ENCODE data around the gene SMPD3. TPM values are rescaled to one million over a fixed set of nuclear protein-coding genes. Genes with fewer than 3 reads are reported as not detected.

The SMPD3 gene
- total and polyA plus RNA-seq, 4 donors: 12.7 to 44.7 (median 29.3) TPM

DNA sequence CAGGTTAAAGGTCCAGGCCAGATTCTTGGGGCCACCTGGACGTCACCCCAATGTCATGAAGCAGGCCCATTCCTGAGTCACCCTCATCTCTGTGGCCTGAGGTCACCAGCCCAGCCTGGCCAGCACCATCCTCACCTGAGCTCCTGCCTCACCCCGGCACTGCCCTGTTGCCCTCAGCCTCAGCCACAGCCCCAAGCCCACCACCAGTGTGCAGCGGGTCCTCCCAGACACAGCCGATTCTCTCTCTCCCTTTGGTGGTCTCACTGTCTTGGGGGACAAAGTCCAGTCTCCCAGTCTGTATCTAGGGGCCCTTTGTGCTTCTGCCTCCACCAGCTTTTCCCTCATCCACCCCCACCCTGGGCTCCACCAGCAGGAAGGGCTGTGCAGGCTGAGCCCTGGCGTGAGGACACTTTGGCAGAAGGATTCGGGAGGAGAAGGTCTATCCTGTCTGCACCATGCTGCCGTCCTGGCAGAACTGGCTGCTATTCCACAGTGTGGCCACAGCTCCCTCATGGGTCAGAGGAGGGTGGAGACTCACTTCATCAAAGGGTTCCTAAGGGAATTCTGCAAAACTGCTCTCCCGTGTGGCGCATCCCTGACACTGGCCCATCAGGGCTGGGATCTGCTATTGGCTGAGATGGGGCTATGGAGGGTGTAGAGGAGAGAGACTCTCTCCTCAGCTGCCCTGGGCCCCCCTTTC, 73.2 kb downstream of the SMPD3 start:
- Histone ChIP-seq H3K27ac (ENCODE audit: low read depth, low read length) (no peak overlapping the region), H3K4me3 (ENCODE audit: low read depth, low read length) (no peak overlapping the region), H3K9me3 (ENCODE audit: control insufficient read depth, insufficient read depth, low read length) (no peaks in the 10 kb centered on the region), H3K36me3 (ENCODE audit: control insufficient read depth, insufficient read depth, low read length) (peaks cover 45% of the 10 kb centered on the region), H3K27me3 (ENCODE audit: control insufficient read depth, insufficient read depth, low read length) (no peaks in the 10 kb centered on the region), H3K4me1 (ENCODE audit: control insufficient read depth, insufficient read depth, low read length) (peaks cover 62% of the 10 kb centered on the region)
- DNase-seq (ENCODE audit: low read depth in 4 of 6, low spot score in 6 of 6): no peak
- WGBS (ENCODE audit: insufficient coverage): 87% methylated on average over 7 of the region's 9 CpGs

DNA sequence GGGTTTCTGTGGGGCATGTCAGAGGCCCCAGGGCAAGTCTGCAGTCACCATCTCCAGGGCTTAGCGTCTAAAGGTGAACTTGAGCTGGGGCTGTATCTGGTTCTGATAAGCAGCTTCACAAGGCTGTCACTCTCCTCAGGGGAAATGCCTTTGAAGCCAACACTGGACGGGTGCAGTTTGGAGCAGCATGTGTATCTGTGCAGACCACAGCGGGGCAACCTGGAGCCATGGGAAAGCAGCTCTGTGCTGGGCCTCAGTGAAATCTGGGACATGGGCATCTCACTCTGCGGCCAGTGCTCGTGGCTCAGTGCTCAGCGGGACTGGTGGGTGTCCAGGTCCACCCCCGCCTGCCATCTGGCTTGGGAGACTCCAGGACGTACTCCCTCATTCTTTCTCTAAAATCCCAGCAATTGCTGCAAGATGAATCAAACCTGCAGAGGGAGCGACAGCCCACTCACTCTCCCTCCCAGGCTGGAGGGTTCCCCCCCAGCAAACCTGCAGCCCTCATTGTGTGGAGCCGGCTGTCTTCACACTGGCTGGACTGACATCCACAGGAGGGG, 74.0 kb downstream of the SMPD3 start:
- no peak for DNase-seq (ENCODE audit: low read depth in 4 of 6, low spot score in 6 of 6)
- 80% methylated on average over 8 of the region's 10 CpGs for WGBS (ENCODE audit: insufficient coverage)
- Histone ChIP-seq H3K36me3 (ENCODE audit: control insufficient read depth, insufficient read depth, low read length) (peaks cover 45% of the 10 kb centered on the region), H3K4me1 (ENCODE audit: control insufficient read depth, insufficient read depth, low read length) (peaks cover 61% of the 10 kb centered on the region), H3K27me3 (ENCODE audit: control insufficient read depth, insufficient read depth, low read length) (no peaks in the 10 kb centered on the region), H3K4me3 (ENCODE audit: low read depth, low read length) (no peak overlapping the region), H3K27ac (ENCODE audit: low read depth, low read length) (no peak overlapping the region), H3K9me3 (ENCODE audit: control insufficient read depth, insufficient read depth, low read length) (no peaks in the 10 kb centered on the region)

DNA sequence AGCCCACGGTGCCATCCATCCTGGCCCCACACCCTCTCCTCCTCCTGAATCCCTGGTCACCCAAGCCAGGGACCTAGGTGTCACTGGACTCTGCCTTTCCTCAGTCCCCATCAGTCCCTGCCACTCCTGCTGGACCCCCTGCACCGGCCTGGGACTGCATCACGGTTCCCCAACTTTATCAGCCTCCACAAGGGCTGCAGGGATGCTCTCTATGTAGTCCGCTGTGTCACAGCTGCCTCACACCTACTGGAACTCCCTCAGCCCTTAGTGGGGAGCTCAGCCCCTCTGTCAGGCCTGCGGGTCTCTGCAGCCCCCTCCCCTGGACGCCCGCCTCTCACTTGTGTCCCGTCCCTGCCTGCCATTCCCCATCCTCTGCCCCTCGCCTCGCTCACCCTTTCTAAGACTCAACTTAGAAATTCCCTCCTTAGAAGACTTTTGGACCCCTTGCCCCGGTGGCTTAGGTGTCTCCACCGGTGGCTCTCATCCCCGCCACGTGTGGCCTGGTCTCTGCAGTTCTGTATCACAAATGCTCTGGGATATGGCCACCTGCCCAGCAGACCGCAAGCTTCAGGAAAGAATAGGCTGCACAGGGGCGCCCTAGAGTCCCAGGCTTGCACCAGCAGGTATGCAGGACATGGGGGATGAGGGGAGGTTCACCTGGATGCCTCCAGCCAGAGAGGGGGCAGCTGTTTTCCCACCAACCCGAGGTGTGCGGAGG, 74.6 kb downstream of the SMPD3 start:
- Histone ChIP-seq H3K4me1 (ENCODE audit: control insufficient read depth, insufficient read depth, low read length) (peaks cover 58% of the 10 kb centered on the region), H3K4me3 (ENCODE audit: low read depth, low read length) (no peak overlapping the region), H3K27me3 (ENCODE audit: control insufficient read depth, insufficient read depth, low read length) (no peaks in the 10 kb centered on the region), H3K27ac (ENCODE audit: low read depth, low read length) (no peak overlapping the region), H3K36me3 (ENCODE audit: control insufficient read depth, insufficient read depth, low read length) (peaks cover 46% of the 10 kb centered on the region), H3K9me3 (ENCODE audit: control insufficient read depth, insufficient read depth, low read length) (no peaks in the 10 kb centered on the region)
- DNase-seq (ENCODE audit: low read depth in 4 of 6, low spot score in 6 of 6): no peak
- WGBS (ENCODE audit: insufficient coverage): 92% methylated on average over 17 of the region's 18 CpGs

- no peak overlapping the region for H3K27ac ChIP-seq (ENCODE audit: low read depth, low read length)
These were observed 75.5 kb downstream of the SMPD3 start for GRCh38 chr16:68372806-68373205.

GRCh38 chr16:68372381-68372720, 76.0 kb downstream of the SMPD3 start:
- H3K27me3 ChIP-seq (ENCODE audit: control insufficient read depth, insufficient read depth, low read length): no peaks in the 10 kb centered on the region
- H3K27ac ChIP-seq (ENCODE audit: low read depth, low read length): no peak overlapping the region
- no peaks in the 10 kb centered on the region for H3K9me3 ChIP-seq (ENCODE audit: control insufficient read depth, insufficient read depth, low read length)
- H3K4me3 ChIP-seq (ENCODE audit: low read depth, low read length): no peak overlapping the region
- no CpG with 5 or more reads among the region's 3 CpGs for whole genome bisulfite sequencing (ENCODE audit: insufficient coverage)
- H3K36me3 ChIP-seq (ENCODE audit: control insufficient read depth, insufficient read depth, low read length): peaks cover 57% of the 10 kb centered on the region
- peaks cover 55% of the 10 kb centered on the region for H3K4me1 ChIP-seq (ENCODE audit: control insufficient read depth, insufficient read depth, low read length)
- DNase-seq (ENCODE audit: low read depth in 4 of 6, low spot score in 6 of 6): no peak

More at GRCh38 chr16:68372806-68373205, 75.5 kb downstream of the SMPD3 start:
- Histone ChIP-seq H3K4me3 (ENCODE audit: low read depth, low read length) (no peak overlapping the region), H3K36me3 (ENCODE audit: control insufficient read depth, insufficient read depth, low read length) (peaks cover 54% of the 10 kb centered on the region), H3K4me1 (ENCODE audit: control insufficient read depth, insufficient read depth, low read length) (peaks cover 55% of the 10 kb centered on the region), H3K27me3 (ENCODE audit: control insufficient read depth, insufficient read depth, low read length) (no peaks in the 10 kb centered on the region), H3K9me3 (ENCODE audit: control insufficient read depth, insufficient read depth, low read length) (no peaks in the 10 kb centered on the region)
- 88% methylated on average over 8 of the region's 8 CpGs for WGBS (ENCODE audit: insufficient coverage)
- DNase-seq (ENCODE audit: low read depth in 4 of 6, low spot score in 6 of 6): no peak

DNA sequence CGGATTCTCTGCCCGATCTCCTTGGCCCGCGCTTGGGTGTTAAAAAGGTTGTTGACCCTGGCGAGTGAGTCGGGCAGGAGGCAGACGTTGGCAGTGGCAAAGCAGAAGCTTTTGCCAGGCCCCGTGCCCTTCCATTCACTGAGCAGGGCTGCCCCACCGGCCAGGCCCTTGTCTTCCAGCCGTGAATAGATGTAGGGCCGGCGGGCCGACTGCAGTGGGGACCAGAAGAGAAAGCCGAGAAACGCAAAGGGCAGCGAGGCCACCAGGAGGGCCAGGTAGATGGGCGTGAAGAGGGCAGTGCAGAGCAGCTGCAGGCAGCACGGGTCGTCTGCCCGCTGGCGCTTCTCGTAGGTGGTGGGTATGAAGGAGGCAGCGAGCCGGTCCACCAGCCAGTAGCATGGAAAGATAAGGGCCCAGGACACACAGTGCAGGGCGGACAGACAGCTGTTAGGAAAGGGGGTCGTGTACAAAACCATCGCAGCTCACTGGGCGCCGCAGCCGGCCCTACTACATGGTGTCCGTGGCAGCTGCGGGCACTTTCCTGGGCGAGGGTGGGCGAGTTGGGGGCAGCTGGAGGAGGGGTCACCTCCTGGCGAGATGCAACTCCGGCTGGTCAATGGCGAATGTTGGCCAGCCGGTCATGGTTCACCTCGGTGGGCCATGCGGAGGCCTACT, 76.5 kb downstream of the SMPD3 start:
- no peaks in the 10 kb centered on the region for H3K27me3 ChIP-seq (ENCODE audit: control insufficient read depth, insufficient read depth, low read length)
- no peak overlapping the region for H3K4me3 ChIP-seq (ENCODE audit: low read depth, low read length)

GRCh38 chr16:68371276-68371651, 77.0 kb downstream of the SMPD3 start:
- Histone ChIP-seq H3K27ac (ENCODE audit: low read depth, low read length) (no peak overlapping the region), H3K36me3 (ENCODE audit: control insufficient read depth, insufficient read depth, low read length) (peaks cover 61% of the 10 kb centered on the region), H3K27me3 (ENCODE audit: control insufficient read depth, insufficient read depth, low read length) (no peaks in the 10 kb centered on the region), H3K9me3 (ENCODE audit: control insufficient read depth, insufficient read depth, low read length) (no peaks in the 10 kb centered on the region), H3K4me1 (ENCODE audit: control insufficient read depth, insufficient read depth, low read length) (peaks cover 48% of the 10 kb centered on the region), H3K4me3 (ENCODE audit: low read depth, low read length) (no peak overlapping the region)
- no peak for DNase-seq (ENCODE audit: low read depth in 4 of 6, low spot score in 6 of 6)
- WGBS (ENCODE audit: insufficient coverage): 93% methylated on average over 27 of the region's 27 CpGs

More for the DNA sequence above, 76.5 kb downstream of the SMPD3 start:
- Histone ChIP-seq H3K9me3 (ENCODE audit: control insufficient read depth, insufficient read depth, low read length) (no peaks in the 10 kb centered on the region), H3K4me1 (ENCODE audit: control insufficient read depth, insufficient read depth, low read length) (peaks cover 54% of the 10 kb centered on the region), H3K36me3 (ENCODE audit: control insufficient read depth, insufficient read depth, low read length) (peaks cover 62% of the 10 kb centered on the region), H3K27ac (ENCODE audit: low read depth, low read length) (no peak overlapping the region)
- no peak for DNase-seq (ENCODE audit: low read depth in 4 of 6, low spot score in 6 of 6)
- 95% methylated on average over 39 of the region's 40 CpGs for WGBS (ENCODE audit: insufficient coverage)

- H3K4me3 ChIP-seq (ENCODE audit: low read depth, low read length): no peak overlapping the region
- peaks cover 47% of the 10 kb centered on the region for H3K4me1 ChIP-seq (ENCODE audit: control insufficient read depth, insufficient read depth, low read length)
- DNase-seq (ENCODE audit: low read depth in 4 of 6, low spot score in 6 of 6): no peak
- peaks cover 57% of the 10 kb centered on the region for H3K36me3 ChIP-seq (ENCODE audit: control insufficient read depth, insufficient read depth, low read length)
- H3K27ac ChIP-seq (ENCODE audit: low read depth, low read length): no peak overlapping the region
- WGBS (ENCODE audit: insufficient coverage): 89% methylated on average over 32 of the region's 32 CpGs
- H3K27me3 ChIP-seq (ENCODE audit: control insufficient read depth, insufficient read depth, low read length): no peaks in the 10 kb centered on the region
- H3K9me3 ChIP-seq (ENCODE audit: control insufficient read depth, insufficient read depth, low read length): no peaks in the 10 kb centered on the region
These were observed 77.6 kb downstream of the SMPD3 start for GRCh38 chr16:68370581-68371275.
